ENCODE measurements around the gene CFAP221. TPM values are rescaled to one million over a fixed set of nuclear protein-coding genes. Genes with fewer than 3 reads are reported as not detected.

The CFAP221 gene
- total RNA-seq, 1 donor from 2014 or later = 1.8 TPM

DNA sequence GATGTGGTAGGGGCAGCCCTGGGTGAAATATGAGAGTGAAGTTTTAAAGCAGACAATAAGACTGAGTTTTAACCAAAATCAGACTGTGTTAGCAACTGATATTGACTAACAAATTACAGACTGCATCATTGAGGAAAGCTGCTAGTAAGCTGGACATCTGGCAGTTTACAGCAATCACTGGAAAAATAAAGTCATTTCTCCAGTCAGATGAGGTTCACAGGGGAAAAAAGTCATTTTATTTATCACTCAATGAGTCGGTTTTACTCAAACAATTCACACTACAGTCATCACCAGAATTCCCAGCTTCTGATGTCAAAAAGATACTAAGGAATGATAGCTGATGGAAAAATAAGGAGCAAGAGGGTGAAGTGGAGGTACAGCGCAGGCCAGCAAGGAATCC is 124.3 kb downstream of the CFAP221 start:
- TF ChIP-seq, protein P1, sequence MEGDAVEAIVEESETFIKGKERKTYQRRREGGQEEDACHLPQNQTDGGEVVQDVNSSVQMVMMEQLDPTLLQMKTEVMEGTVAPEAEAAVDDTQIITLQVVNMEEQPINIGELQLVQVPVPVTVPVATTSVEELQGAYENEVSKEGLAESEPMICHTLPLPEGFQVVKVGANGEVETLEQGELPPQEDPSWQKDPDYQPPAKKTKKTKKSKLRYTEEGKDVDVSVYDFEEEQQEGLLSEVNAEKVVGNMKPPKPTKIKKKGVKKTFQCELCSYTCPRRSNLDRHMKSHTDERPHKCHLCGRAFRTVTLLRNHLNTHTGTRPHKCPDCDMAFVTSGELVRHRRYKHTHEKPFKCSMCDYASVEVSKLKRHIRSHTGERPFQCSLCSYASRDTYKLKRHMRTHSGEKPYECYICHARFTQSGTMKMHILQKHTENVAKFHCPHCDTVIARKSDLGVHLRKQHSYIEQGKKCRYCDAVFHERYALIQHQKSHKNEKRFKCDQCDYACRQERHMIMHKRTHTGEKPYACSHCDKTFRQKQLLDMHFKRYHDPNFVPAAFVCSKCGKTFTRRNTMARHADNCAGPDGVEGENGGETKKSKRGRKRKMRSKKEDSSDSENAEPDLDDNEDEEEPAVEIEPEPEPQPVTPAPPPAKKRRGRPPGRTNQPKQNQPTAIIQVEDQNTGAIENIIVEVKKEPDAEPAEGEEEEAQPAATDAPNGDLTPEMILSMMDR (IDR thresholded peaks at IDR 0.05; ENCODE audit: insufficient read depth, low read length, poor library complexity, severe bottlenecking) = no peak

DNA sequence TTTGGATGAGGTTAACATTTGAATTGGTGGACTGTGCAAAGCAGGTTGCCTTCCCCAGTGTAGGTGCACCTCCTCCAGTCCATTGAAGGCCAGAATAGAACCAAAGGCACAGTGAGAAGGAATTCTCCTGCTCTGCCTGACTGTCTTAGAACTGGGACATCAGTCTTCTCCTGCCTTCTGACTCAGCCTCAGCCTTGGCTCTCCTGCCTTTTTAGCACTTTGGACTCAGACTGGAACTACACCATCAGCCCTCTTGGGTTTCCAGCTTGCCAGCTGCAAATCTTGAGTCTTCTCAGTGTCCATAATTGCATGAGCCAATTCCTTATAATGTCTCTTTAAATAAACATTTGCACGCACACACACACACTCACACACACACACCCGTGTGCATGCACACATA is 126.8 kb downstream of the CFAP221 start:
- no peaks in the 10 kb centered on the region for H3K27me3 ChIP-seq (ENCODE audit: control insufficient read depth, insufficient read depth, low read length)
- no peak for DNase-seq (ENCODE audit: low read depth)

More for the DNA sequence above, 124.3 kb downstream of the CFAP221 start:
- no peaks in the 10 kb centered on the region for H3K36me3 ChIP-seq (ENCODE audit: control insufficient read depth, insufficient read depth, low read length)
- H3K4me3 ChIP-seq (ENCODE audit: low read depth, low read length) = no peak overlapping the region
- no peaks in the 10 kb centered on the region for H3K27me3 ChIP-seq (ENCODE audit: control insufficient read depth, insufficient read depth, low read length)
- DNase-seq (ENCODE audit: low read depth) = no peak

DNA sequence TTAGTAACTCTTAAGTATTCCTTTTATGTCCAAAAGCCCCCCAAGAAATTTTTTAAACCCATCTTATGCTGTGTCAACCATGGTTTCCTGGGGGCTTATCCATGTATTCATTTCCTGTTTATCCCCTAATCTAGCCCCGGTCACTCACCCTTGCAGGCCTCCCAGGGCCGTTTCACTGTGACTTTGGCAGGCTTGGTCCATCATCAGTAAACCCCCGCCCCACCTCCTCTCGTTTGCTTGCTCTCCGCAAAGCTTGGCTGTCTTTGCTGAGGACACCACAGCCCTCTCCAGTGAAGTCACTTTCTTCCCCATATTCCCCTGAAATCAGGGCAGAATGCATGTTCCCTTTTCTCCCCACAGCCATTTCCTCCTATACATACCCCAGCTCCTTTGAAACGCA is 127.5 kb downstream of the CFAP221 start:
- TF ChIP-seq, protein P1 (IDR thresholded peaks at IDR 0.05; ENCODE audit: insufficient read depth, low read length, poor library complexity, severe bottlenecking) = no peak
- Histone ChIP-seq H3K27me3 (ENCODE audit: control insufficient read depth, insufficient read depth, low read length) (no peaks in the 10 kb centered on the region), H3K36me3 (ENCODE audit: control insufficient read depth, insufficient read depth, low read length) (no peaks in the 10 kb centered on the region), H3K4me3 (ENCODE audit: low read depth, low read length) (no peak overlapping the region)
- DNase-seq (ENCODE audit: low read depth) = no peak

More for the DNA sequence above, 126.8 kb downstream of the CFAP221 start:
- H3K4me3 ChIP-seq (ENCODE audit: low read depth, low read length) = no peak overlapping the region
- TF ChIP-seq, protein P1 (IDR thresholded peaks at IDR 0.05; ENCODE audit: insufficient read depth, low read length, poor library complexity, severe bottlenecking) = no peak
- no peaks in the 10 kb centered on the region for H3K36me3 ChIP-seq (ENCODE audit: control insufficient read depth, insufficient read depth, low read length)

DNA sequence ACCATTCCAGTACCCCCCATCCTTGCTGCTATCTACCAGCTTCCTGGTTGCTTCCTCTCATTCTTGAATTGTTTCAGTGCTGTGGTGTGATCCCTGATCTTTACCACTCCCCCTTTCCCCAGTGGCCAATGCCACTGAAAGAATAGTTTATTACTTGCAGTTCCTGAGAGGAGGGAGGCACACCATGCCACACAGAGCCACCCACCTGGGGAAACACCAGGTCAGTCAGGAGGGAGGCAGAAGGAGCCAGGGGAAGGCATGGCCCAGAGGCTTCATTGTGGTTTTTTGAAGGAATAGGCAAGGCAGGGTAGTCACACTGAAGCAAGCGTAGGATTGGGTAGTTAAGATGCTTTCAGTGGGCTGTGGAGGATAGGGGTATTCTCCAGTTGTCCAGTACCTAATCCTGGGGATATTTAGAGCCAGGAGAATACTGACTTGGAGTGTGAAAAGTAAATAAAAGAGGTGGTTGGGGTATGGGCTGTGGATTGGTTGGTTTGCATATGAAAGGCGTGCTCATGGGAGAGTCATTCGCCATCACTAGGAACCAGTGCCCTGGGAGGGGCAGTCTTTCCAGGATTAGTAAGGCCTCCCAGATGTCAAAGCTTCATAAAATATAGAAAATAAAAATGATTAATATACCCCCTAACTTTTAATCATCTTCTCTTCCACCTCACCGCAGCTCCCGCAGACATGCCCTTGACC is 128.1 kb downstream of the CFAP221 start:
- H3K27me3 ChIP-seq (ENCODE audit: control insufficient read depth, insufficient read depth, low read length) = no peaks in the 10 kb centered on the region
- no peaks in the 10 kb centered on the region for H3K36me3 ChIP-seq (ENCODE audit: control insufficient read depth, insufficient read depth, low read length)
- H3K4me3 ChIP-seq (ENCODE audit: low read depth, low read length) = no peak overlapping the region
- DNase-seq (ENCODE audit: low read depth) = no peak
- TF ChIP-seq, protein P1 (IDR thresholded peaks at IDR 0.05; ENCODE audit: insufficient read depth, low read length, poor library complexity, severe bottlenecking) = no peak

- TF ChIP-seq, protein P1 (IDR thresholded peaks at IDR 0.05; ENCODE audit: insufficient read depth, low read length, poor library complexity, severe bottlenecking) = no peak
- Histone ChIP-seq H3K36me3 (ENCODE audit: control insufficient read depth, insufficient read depth, low read length) (no peaks in the 10 kb centered on the region), H3K27me3 (ENCODE audit: control insufficient read depth, insufficient read depth, low read length) (no peaks in the 10 kb centered on the region), H3K4me3 (ENCODE audit: low read depth, low read length) (no peak overlapping the region)
- DNase-seq (ENCODE audit: low read depth) = no peak
These were observed 129.5 kb downstream of the CFAP221 start for GRCh38 chr2:119673796-119674195.

Data from kidney epithelial cell (primary cell).